NB4 (cell line): ENCODE results near the gene MARK3.

Experiments
- CTCF ChIP-seq: IDR thresholded peaks from one replicate; pipeline ENCODE4 v1.5.1; 2012; ENCODE audit warnings: low read depth, low read length
- MYC ChIP-seq: IDR thresholded peaks from 2 replicates; pipeline ENCODE4 v1.6.1; 2011; ENCODE audit warnings: low read depth, low read length

GRCh38 chr14:103436533-103436932 is 51.3 kb downstream of the MARK3 start:
- no peak for TF ChIP-seq CTCF
- TF ChIP-seq MYC = no peak
